ENCODE measurements around the gene RHOF. TPM values are rescaled to one million over a fixed set of nuclear protein-coding genes. Genes with fewer than 3 reads are reported as not detected.

The RHOF gene
- total RNA-seq, 1 experiment from 2014 or later = 29.1 TPM

- Histone ChIP-seq H2AK5ac (ENCODE audit: insufficient read length, low read length) (no peak overlapping the region), H3K27ac (ENCODE audit: insufficient read length, low read depth, low read length) (no peak overlapping the region), H3T11ph (ENCODE audit: low read length) (no peak overlapping the region), H2BK15ac (ENCODE audit: low read depth, low read length) (no peak overlapping the region), H3K56ac (ENCODE audit: insufficient read length, low read depth, low read length) (no peak overlapping the region), H4K20me1 (ENCODE audit: control insufficient read depth, insufficient read depth, insufficient read length) (no peaks in the 10 kb centered on the region), H3K23ac (ENCODE audit: insufficient read length, low read depth, low read length) (no peak overlapping the region), H3K4me1 (ENCODE audit: insufficient read depth, low read length) (no peaks in the 10 kb centered on the region), H4K5ac (ENCODE audit: insufficient read length, low read depth, low read length) (no peak overlapping the region), H3K9ac (ENCODE audit: extremely low read depth, insufficient read length, low read length) (no peak overlapping the region), H3K18ac (ENCODE audit: insufficient read length, low read depth, low read length) (no peak overlapping the region), H3K4me2 (ENCODE audit: insufficient read depth, insufficient read length, low read length) (no peak overlapping the region), H3K79me2 (ENCODE audit: insufficient read depth, low read length) (no peaks in the 10 kb centered on the region), H3K14ac (ENCODE audit: insufficient read depth, low read length) (no peak overlapping the region), H2BK20ac (ENCODE audit: low read depth, low read length, poor library complexity, severe bottlenecking) (no peak overlapping the region), H3K79me1 (ENCODE audit: insufficient read depth, low read depth, low read length, poor library complexity, severe bottlenecking) (no peaks in the 10 kb centered on the region), H2BK12ac (ENCODE audit: insufficient read length, low read depth, low read length) (no peak overlapping the region), H2BK120ac (ENCODE audit: low read depth, low read length, poor library complexity, severe bottlenecking) (no peak overlapping the region), H2AFZ (ENCODE audit: low read length) (no peak overlapping the region), H3K23me2 (ENCODE audit: insufficient read length, low read depth, low read length, poor library complexity, severe bottlenecking) (no peaks in the 10 kb centered on the region), H2BK5ac (ENCODE audit: insufficient read length, low read length) (no peak overlapping the region), H4K91ac (ENCODE audit: insufficient read length, low read depth, low read length) (no peak overlapping the region), H3K9me3 (ENCODE audit: control insufficient read depth, low read depth, low read length) (no peaks in the 10 kb centered on the region), H3K27me3 (ENCODE audit: insufficient read depth, low read length) (no peaks in the 10 kb centered on the region), H4K8ac (replicated peaks; ENCODE audit: insufficient read length, low read depth, low read length) (no peak overlapping the region), H3K4ac (ENCODE audit: low read depth, low read length) (no peak overlapping the region)
- no peak for TF ChIP-seq CTCF (conservative IDR thresholded peaks at IDR 0.05)
- peaks cover 20 to 73% (median 56%) of the 10 kb centered on the region in 3 experiments; a peak in 6 of 7 replicates for H3K36me3 Mint-ChIP-seq (ENCODE audit: insufficient read depth in 1 of 3, low read depth in 3 of 3)
- DNase-seq = peak; percentile 24
- peaks cover 0 to 4% of the 10 kb centered on the region in 2 experiments; a peak in 1 of 4 replicates for H3K4me1 Mint-ChIP-seq
- no CpG with 5 or more reads among the region's 18 CpGs for WGBS (ENCODE audit: extremely low coverage, insufficient read length, low lambda C conversion rate)
- H3K9me3 Mint-ChIP-seq = no peaks in the 10 kb centered on the region; a peak in 1 of 5 replicates
- peak overlapping the region in 1 of 2 experiments; percentile 22; a peak in 2 of 5 replicates for H3K4me3 Mint-ChIP-seq
- H3K27ac Mint-ChIP-seq = peak overlapping the region; percentile 64 to 82 (median 77); a peak in 4 of 7 replicates
- H3K27me3 Mint-ChIP-seq (ENCODE audit: low read depth) = no peaks in the 10 kb centered on the region
Observed at GRCh38 chr12:121826318-121827150, 33.0 kb upstream of the RHOF start.
